Stimulated activated CD8-positive, alpha-beta memory T cell treated with anti-CD3 and anti-CD28 coated beads, Interleukin-15, amount 100 ng/mL, for 1 hour (primary cell): Measurements from ENCODE around the gene LAMTOR3.

Source experiments
- DNase-seq: peaks from one replicate; pipeline ENCODE4 v3.0.0-alpha.2; 2020; ENCODE audit warnings: low read depth

LAMTOR3 gene

GRCh38 chr4:99861120-99861905 is 32.9 kb downstream of the LAMTOR3 start:
- DNase-seq: no peak

DNA sequence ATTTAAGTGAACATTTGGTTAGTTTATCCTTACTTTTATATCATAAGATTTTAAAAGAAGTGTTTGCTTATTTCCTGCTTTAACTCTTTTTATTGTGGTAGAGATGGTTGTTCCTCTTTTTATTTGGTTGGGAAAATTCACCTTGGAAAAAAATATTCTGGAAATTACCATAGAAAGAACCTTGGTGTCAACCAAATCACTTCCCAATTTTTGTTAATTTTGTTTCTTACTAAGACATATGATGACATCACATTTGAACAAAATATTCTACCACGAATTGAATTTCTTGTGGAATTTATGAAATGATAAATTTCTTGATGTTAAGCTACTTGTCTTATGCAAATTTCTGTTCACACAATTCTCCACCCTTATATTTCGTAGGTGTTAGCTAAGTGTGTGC is 33.7 kb downstream of the LAMTOR3 start:
- DNase-seq: no peak

- no peak for DNase-seq
Observed at GRCh38 chr4:99859618-99860017, 34.6 kb downstream of the LAMTOR3 start.

DNA sequence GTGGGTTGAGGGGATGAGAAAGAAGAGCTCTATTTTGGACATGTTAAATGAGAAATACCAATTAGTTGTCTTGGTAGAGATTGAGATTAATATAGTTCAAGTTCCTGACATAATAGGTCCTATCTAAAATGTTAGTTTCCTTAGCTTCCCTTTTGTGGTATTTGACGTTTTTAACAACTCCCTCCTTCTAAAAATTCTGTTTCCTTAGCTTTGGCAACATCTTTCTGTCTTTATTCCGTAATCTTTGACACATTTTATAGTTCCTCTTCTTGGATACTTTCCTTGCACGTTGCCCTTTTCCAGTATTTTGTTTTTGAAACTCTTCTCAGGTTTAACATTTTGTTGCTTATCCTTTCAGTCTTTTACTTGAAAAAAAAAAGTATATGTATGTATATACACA is 36.9 kb downstream of the LAMTOR3 start:
- no peak for DNase-seq

DNA sequence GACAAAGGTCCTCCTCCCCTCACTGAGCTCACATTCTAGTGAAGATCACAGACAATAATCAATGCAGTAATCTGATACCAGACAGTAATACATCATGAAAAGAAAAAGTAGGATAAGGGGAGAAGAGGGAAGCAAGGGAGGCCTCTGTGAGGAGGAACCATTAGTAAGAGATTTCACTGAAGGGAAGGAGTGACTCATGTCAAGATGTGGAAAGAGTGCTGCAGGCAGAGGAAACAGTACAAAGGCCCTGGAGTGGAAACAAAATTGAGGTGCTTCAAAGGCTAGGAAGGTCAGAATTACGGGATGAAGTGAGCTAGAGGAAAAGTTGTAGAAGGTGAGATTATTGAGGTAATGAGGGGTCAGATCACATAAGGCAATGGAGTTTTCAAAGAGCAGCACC is 38.1 kb downstream of the LAMTOR3 start:
- DNase-seq: no peak

- no peak for DNase-seq
Observed at GRCh38 chr4:99855678-99856077, 38.5 kb downstream of the LAMTOR3 start.

DNA sequence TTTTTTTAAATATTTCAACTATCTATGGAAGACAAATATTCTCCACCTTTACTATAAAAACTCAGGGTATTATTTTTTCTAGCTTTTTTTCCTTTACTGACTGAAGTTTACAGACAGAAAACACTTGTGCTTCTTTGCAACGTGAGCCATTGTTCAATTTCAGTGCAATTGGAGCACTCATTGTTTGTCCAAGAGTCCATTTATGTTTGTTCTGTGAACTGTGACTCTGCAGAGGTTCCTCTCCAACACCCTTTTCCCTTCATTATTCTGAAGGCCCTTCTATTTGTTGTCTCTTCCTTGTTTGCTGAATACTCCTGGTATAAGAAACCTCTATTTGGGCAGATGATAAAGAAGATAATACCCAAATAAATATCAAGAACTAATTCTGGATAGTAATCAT is 40.2 kb downstream of the LAMTOR3 start:
- DNase-seq: no peak

DNA sequence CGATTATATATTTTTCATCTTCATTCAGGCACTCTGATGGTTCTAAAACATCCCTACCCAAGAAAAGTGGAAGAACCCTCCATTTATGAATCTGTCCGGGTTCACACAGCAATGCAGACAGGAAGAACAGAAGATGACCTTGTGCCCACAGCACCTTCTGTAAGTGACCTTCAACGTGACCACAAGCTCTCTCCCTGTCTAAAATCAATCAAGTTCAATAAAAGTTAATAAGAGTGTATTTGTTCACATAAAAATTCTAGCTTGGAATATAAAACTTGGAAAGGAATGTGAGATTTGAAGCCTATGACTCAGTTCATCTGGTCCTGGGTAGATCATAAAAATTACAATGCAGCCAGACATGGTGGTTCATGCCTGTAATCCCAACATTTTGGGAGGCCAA is 41.0 kb downstream of the LAMTOR3 start:
- DNase-seq: no peak

DNA sequence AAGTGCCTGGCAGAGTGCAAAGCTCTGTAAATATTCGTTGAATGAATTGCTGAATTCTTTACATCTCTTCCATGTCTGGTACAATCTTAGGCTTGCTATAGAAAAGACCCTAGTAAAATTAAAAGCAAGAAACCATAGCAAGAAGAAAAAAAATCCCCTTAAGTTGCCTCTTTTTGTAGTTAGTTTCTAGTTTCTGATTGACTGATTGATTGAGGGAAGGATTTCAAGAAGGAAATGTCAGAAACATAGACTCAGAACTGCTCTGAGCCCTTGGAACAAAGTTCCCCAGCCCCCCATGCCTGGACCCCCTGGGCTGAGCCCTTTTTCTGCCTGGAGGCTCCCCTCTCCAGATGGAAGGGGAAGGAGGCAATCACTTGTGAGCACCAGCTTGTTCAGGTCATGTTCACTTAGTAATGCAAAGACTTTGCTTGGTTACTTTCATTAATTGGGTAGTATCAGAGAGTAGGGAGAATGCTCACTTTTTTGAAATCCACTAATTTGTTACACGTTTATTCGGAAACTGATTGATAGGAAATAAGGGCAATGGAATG is 42.0 kb downstream of the LAMTOR3 start:
- DNase-seq: no peak

- no peak for DNase-seq
Observed at GRCh38 chr4:99848591-99849001, 45.6 kb downstream of the LAMTOR3 start.

DNA sequence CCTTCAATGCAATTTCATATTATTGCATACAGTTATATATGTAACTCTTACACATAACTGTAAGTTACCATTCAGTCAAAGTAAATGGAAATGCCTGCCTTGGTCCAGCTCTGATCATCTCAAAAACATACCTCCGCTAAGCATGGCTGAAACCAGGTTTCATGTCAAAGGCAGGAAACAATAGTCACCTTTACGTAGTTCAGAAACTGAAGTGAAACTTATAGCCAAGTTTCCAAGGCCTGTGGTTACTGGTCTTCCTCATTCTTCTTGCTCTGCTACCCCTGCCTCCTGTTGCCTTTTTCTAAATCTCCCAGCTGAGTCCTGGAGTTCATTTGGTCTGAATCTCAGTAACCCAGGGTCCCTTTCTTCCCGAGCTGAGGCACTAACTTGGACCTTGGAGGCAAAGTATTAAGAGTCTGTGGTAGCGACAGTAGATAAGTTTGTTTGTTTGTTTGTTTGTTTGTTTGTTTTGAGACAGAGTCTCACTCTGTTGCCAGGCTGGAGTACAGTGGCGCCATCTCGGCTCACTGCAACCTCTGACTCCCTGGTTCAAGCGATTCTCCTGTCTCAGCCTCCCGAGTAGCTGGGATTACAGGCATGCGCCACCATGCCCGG is 46.8 kb downstream of the LAMTOR3 start:
- no peak for DNase-seq

GRCh38 chr4:99846891-99847290 is 47.3 kb downstream of the LAMTOR3 start:
- DNase-seq: no peak

- no peak for DNase-seq
Observed at GRCh38 chr4:99845708-99846469, 48.3 kb downstream of the LAMTOR3 start.

GRCh38 chr4:99845179-99845578 is 49.0 kb downstream of the LAMTOR3 start:
- DNase-seq: no peak

- no peak for DNase-seq
Observed at GRCh38 chr4:99844048-99844447, 50.2 kb downstream of the LAMTOR3 start.

- no peak for DNase-seq
Observed at GRCh38 chr4:99843413-99843812, 50.8 kb downstream of the LAMTOR3 start.

DNA sequence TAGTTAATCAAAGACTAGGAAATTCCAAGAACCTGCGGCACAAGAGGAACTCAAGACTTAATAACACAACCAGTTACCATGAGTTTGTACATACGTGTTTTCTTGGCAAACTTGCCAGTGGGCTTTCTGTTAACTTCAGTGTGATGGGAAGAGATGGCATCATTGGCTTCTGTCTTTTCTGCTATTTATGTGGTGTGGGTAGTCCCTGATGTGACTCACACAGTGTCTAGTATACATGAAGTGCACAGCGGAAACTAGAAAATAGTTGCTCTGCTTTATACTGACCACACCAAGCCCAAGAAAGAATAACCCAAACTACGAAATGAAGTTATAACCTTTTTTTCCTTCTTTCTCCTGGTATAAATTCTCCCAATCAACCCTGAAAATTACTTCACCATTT is 53.1 kb downstream of the LAMTOR3 start:
- no peak for DNase-seq

- no peak for DNase-seq
Observed at GRCh38 chr4:99838927-99839326, 55.3 kb downstream of the LAMTOR3 start.

DNA sequence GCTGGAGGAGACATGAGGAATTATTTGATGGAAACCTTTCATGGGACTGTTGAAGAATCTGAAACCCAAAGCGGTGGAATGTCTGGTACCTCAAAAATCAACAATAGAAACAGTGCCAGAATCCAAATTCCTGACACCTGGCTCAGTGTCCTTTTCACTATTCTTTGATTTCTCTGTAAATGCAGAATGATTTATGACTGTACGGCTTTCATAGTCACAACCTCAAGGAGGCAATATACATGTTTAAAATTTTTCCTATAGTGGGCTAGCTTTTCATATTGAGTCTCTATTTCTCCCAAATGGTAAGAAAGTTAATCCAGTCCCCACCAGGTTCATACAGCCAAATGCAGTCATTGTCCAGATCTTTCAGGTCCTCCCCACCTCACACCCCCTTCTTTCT is 58.3 kb downstream of the LAMTOR3 start:
- no peak for DNase-seq

GRCh38 chr4:99834569-99834968 is 59.7 kb downstream of the LAMTOR3 start:
- no peak for DNase-seq

GRCh38 chr4:99833756-99834155 is 60.5 kb downstream of the LAMTOR3 start:
- DNase-seq: no peak

DNA sequence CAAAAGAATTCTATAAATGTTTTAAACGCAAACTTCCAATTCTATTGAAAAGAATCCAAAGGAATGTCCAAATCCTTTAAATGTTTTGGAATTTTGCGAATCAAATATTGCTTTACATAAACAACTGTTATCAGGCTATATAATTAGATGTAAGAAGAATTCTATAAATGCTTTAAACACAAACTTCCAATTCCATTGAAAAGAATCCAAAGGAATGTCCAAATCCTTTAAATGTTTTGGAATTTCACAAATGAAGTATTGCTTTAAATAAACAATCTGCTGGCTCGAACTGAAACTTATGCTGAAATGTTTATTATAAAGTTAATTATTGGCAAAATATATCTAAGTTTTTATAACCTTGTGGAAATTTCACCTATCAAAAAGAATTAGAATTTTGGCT is 61.5 kb downstream of the LAMTOR3 start:
- no peak for DNase-seq

DNA sequence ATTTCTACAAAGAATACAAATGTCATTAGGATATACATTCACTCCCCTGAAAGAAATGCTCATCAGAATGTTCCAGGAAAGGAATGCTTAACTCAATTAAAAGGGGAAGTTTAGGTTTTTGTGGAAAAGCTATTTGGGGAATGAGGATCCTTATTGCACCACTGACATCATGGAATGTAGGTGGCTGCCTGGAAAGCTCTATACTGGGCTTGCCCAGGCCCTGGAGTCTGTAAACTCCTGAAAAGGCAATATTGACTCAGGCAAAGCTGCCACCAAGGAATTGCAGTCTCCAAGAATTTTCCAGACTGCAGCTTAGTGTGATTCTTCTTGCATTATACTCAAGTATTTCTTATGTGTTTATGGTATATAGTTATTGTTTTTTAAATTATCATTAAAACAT is 61.9 kb downstream of the LAMTOR3 start:
- no peak for DNase-seq
